GM20000 (cell line): ENCODE results near the gene ABCE1.

ENCODE experiments used
- DNase-seq: peaks from one replicate; pipeline ENCODE4 v3.0.0; 2012; ENCODE audit warnings: low spot score
- CTCF ChIP-seq: IDR thresholded peaks from 2 replicates; pipeline ENCODE4 v1.5.1; 2012; ENCODE audit warnings: mild to moderate bottlenecking, control low read depth; ENCODE audit errors: extremely low read depth, missing control alignments

Gene ABCE1

GRCh38 chr4:145097821-145098674, at the start of gene ABCE1, which contains the start of gene ANAPC10:
TSS of gene ABCE1 (plus strand) at chr4:145098311. CDS start at chr4:145104413, 6,102 bp downstream.
TSS of gene ANAPC10 (minus strand) at chr4:145098196. CDS start at chr4:145096099, 2,097 bp downstream.
- DNase-seq, result peak; percentile 89
- no peak for TF ChIP-seq CTCF

DNA sequence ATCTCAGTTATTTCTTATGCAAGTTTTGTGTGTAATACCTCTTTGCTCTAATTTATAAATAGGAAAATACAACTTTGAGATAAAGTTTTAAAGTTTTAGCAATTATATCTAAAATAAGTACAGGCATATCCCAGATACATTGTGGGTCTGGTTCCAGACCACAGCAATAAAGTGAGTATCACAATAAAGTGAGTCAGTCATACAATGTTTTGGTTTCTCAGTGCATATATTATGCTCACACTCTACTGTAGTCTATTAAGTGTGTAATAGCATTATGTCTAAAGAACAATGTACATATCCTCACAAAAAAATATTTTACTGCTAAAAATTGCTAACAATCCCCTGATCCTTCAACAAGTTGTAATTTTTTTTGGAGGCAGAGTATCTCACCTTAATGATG, 49.3 kb upstream of the ABCE1 start:
- no peak for TF ChIP-seq CTCF
- DNase-seq, result no peak

GRCh38 chr4:145049241-145049640, 48.9 kb upstream of the ABCE1 start:
- no peak for DNase-seq
- TF ChIP-seq CTCF, result no peak

- DNase-seq, result no peak
- TF ChIP-seq CTCF, result no peak
These were observed 42.4 kb upstream of the ABCE1 start for GRCh38 chr4:145055533-145056257.

DNA sequence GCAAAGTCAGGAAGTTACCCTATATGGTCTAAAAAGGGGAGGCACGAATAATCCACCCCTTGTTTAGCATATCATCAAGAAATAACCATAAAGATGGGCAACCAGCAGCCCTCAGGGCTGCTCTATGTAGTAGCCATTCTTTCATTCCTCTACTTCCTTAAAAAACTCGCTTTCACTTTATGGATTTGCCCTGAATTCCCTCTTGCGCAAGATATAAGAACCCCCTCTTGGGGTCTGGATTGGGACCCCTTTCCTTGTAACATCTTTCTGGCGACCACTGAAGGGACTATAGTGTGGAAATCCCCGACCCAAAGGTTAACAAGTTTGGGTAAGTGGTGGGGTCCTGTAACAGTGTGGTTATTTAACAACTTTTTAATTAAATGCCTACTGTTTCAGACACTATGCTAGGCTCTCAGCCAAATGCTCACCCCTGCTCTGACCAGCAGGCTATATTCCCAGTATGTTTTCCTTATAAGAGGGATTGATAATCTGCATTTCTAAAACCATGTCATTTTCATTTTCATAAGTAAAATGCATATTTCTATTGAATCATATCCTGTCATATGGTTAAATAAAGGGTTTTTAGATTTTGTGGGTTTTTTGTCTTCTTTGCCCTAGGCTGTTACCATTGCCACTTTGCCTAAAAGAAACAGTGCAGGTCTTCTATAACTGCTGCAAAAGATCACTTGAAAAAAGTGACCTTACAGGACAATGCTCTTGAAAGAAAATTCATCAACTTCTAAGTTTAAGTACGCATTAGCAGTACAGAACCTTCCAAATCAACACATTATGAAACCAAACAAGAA, 41.6 kb upstream of the ABCE1 start:
- TF ChIP-seq CTCF, result no peak
- no peak for DNase-seq

- TF ChIP-seq CTCF, result no peak
- no peak for DNase-seq
These were observed 39.9 kb upstream of the ABCE1 start for GRCh38 chr4:145058256-145058655.
